Stimulated activated naive CD8-positive, alpha-beta T cell treated with anti-CD3 and anti-CD28 coated beads, Interleukin-15, Interleukin-2, amounts not matched to agents 100 ng/mL and 50 ng/mL, for 24 hours (primary cell): Measurements from ENCODE around the gene SLCO2B1.
"Not testable (repeated sequence)": the region's sequence is repeated elsewhere in the genome, so short reads cannot be mapped to it uniquely, and the experiment has no call there.

Experiments
- H3K27ac Mint-ChIP-seq: one replicate; pipeline ENCODE4 v1.8.0; 2021; ENCODE audit warnings: mild to moderate bottlenecking, mixed read lengths
- H3K27me3 Mint-ChIP-seq: one replicate; pipeline ENCODE4 v1.8.0; 2021; ENCODE audit warnings: mixed read lengths
- H3K36me3 Mint-ChIP-seq: one replicate; pipeline ENCODE4 v1.8.0; 2021; ENCODE audit warnings: low read depth, mixed read lengths
- H3K4me1 Mint-ChIP-seq: one replicate; pipeline ENCODE4 v1.8.0; 2021; ENCODE audit warnings: low read depth, mixed read lengths
- H3K4me3 Mint-ChIP-seq: one replicate; pipeline ENCODE4 v1.8.0; 2021; ENCODE audit warnings: mild to moderate bottlenecking, mixed read lengths
- H3K9me3 Mint-ChIP-seq: one replicate; pipeline ENCODE4 v1.8.0; 2021; ENCODE audit warnings: mixed read lengths

The SLCO2B1 gene

DNA sequence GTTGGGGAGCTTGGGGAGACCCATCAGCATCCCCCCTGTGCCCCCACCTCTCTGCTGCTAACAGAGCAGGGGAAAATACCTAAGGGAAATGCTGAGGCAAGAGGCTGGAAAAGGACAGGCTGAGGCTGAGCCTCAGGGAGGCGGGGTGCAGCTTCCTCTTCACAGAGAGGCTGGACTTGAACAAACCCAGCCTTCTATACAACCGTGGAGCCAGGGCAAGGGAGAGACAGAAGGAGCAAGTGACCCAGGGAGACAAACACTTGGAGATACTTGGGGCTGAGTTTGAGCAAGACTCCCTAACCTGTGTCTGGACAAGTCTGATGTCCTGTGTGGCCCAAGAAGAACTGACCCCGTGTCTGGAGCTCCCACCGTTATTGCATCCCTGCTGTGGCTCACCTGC lies at the start of gene SLCO2B1:
Gene SLCO2B1 (plus strand): TSS at position 229 of the 400 bp plus-strand sequence. CDS start 275 bp downstream, outside the sequence.
- H3K27me3 Mint-ChIP-seq = no peaks in the 10 kb centered on the region
- H3K4me3 Mint-ChIP-seq = no peak within 1 kb of the TSS
- H3K9me3 Mint-ChIP-seq = no peaks in the 10 kb centered on the region
- H3K27ac Mint-ChIP-seq = no peak within 1 kb of the TSS
- no peaks in the 10 kb centered on the region for H3K36me3 Mint-ChIP-seq
- no peaks in the 10 kb centered on the region for H3K4me1 Mint-ChIP-seq

DNA sequence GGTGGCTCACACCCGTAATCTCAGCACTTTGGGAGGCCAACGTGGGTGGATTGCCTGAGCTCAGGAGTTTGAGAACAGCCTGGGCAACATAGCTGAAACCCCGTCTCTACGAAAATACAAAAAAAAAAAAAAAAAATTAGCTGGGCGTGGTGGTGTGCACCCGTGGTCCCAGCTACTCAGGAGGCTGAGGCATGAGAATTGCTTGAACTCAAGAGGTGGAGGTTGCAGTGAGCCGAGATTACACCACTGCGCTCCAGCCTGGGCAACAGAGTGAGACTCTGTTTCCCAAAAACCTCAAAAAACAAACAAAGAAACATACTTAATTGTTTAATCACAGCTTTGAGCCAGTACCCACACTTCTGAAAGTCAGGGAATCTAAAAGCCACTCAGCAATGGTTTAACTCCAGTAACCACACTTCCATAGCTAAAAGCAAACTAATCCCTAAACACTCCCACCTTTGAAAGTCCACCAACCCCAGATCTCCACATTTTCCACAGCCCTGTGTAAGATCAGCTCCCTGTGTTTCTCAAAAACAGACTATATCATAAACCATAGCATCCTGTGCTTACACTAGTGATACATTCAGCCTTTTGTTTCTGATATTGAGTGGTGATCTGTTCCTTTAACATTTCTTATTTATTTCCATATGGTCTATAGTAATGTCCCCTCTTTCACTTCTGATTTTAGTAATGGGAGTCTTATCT lies 49.3 kb upstream of the SLCO2B1 start:
- H3K4me3 Mint-ChIP-seq = no peak overlapping the region
- peaks cover 35% of the 10 kb centered on the region for H3K27me3 Mint-ChIP-seq
- no peak overlapping the region for H3K27ac Mint-ChIP-seq
- H3K9me3 Mint-ChIP-seq = no peaks in the 10 kb centered on the region
- H3K4me1 Mint-ChIP-seq = peaks cover 29% of the 10 kb centered on the region
- no peaks in the 10 kb centered on the region for H3K36me3 Mint-ChIP-seq

DNA sequence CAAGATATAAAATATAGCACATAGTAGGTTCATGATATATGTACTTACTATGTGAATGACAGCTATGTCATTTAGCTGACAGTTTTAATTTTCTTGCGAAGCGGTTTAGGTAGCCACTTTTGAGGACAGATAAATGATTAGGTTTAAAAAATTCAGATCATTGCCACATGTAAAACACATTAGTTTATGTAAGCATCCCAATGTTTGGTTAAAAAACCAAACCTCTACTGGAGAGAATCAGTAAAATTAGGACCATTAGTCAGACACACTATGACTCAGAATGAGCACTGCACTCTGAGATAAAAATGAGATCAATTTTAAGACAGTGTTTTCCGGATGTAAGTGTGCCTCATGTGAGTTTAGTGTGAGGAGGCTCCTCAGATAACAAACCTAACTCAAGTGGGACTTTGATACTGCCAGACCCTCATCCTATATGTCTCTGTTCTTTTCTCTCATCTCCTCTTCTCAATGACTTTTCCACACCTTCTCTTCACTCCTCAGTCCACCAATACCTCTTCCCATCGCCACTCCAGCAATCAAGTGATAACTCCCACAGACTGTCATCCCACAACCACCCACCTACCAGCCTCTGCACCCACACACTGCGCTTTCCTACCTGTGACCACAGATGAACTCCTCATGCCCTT lies 47.4 kb upstream of the SLCO2B1 start:
- Mint-ChIP-seq H3K27me3 (peaks cover 31% of the 10 kb centered on the region), H3K4me1 (peaks cover 29% of the 10 kb centered on the region), H3K27ac (peak overlapping the region; percentile 4), H3K9me3 (no peaks in the 10 kb centered on the region), H3K4me3 (no peak overlapping the region), H3K36me3 (no peaks in the 10 kb centered on the region)

GRCh38 chr11:75105462-75105925 lies 45.4 kb upstream of the SLCO2B1 start:
- no peaks in the 10 kb centered on the region for H3K9me3 Mint-ChIP-seq
- no peaks in the 10 kb centered on the region for H3K36me3 Mint-ChIP-seq
- H3K4me3 Mint-ChIP-seq = no peak overlapping the region
- peaks cover 21% of the 10 kb centered on the region for H3K4me1 Mint-ChIP-seq
- H3K27ac Mint-ChIP-seq = no peak overlapping the region
- peaks cover 28% of the 10 kb centered on the region for H3K27me3 Mint-ChIP-seq

DNA sequence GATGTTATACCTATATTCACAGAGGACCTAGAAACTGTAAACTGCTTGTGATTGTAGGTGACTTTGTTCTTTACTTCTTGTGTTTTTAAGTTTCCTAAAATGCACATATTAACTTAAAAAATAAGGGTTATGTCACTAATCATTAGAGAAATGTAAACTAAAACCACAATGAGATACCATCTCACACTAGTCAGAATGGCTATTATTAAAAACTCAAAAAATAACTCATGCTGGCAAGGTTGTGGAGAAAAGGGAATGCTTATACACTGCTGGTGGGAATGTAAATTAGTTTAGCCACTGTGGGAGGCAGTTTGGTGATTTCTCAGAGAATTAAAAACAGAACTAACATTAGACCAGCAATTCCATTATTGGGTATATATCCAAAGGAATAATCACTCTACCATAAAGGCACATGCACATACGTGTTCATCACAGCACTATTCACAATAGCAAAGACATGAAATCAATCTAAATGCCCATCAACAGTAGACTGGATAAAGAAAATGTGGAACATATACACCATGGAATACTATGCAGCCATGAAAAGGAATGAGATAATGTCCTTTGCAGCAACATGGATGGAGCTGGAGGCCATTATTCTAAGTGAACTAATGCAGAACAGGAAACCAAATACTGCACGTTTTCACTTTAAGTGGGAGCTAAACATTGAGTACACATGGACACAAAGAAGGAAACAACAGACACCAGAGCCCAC lies 44.8 kb upstream of the SLCO2B1 start:
- Mint-ChIP-seq H3K4me1 (peaks cover 18% of the 10 kb centered on the region), H3K27me3 (peaks cover 29% of the 10 kb centered on the region)
- not testable (repeated sequence) for H3K27ac Mint-ChIP-seq, H3K4me3 Mint-ChIP-seq, H3K36me3 Mint-ChIP-seq, H3K9me3 Mint-ChIP-seq

DNA sequence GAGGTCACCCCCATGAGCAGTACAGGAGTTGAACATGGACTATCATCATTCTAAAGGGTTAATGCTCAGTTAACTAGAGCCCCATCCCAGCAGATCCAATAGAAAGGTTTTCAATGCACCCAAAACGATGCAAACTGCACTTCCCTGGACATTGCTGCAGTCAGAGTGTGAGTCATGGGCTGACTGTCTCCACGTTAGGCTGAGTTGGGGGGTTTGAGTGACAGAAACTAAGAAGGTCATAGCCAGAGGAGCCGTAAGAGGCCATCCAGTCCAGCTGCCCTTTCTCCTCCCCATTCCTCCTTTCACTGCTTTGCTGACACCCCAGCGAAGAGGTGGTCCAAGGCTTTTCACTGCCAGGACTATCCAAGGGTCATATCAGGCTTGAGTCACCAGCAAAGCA lies 43.7 kb upstream of the SLCO2B1 start:
- no peak overlapping the region for H3K27ac Mint-ChIP-seq

DNA sequence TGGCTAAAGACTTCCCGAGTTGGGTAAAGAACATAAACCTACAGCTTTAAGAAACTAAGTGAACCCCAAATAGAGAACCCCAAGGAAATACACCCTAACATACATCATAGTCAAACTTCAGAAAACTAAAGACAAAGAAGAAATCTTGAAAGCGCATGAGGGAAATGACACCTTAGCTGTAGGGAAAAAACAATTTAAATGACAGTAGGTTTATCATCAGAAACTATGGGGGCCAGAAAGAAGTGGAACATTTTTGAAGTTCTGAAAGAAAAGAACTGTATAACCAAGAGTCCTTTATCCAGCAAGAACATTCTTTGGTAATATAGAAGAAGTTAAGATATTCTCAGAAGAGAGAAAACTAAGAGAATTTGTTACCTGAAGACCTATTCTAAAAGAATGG lies 38.7 kb upstream of the SLCO2B1 start:
- Mint-ChIP-seq H3K36me3 (no peaks in the 10 kb centered on the region), H3K27ac (no peak overlapping the region), H3K4me3 (no peak overlapping the region), H3K9me3 (peaks cover 20% of the 10 kb centered on the region), H3K4me1 (no peaks in the 10 kb centered on the region), H3K27me3 (peaks cover 33% of the 10 kb centered on the region)

More for the DNA sequence above, 43.7 kb upstream of the SLCO2B1 start:
- peaks cover 11% of the 10 kb centered on the region for H3K9me3 Mint-ChIP-seq
- H3K4me1 Mint-ChIP-seq = peaks cover 12% of the 10 kb centered on the region
- H3K4me3 Mint-ChIP-seq = no peak overlapping the region
- H3K27me3 Mint-ChIP-seq = peaks cover 28% of the 10 kb centered on the region
- H3K36me3 Mint-ChIP-seq = no peaks in the 10 kb centered on the region

- peaks cover 20% of the 10 kb centered on the region for H3K9me3 Mint-ChIP-seq
- no peaks in the 10 kb centered on the region for H3K36me3 Mint-ChIP-seq
- no peak overlapping the region for H3K27ac Mint-ChIP-seq
- no peaks in the 10 kb centered on the region for H3K4me1 Mint-ChIP-seq
- peaks cover 38% of the 10 kb centered on the region for H3K27me3 Mint-ChIP-seq
- H3K4me3 Mint-ChIP-seq = no peak overlapping the region
Observed at GRCh38 chr11:75113030-75113429, 37.9 kb upstream of the SLCO2B1 start.

GRCh38 chr11:75114465-75114864 lies 36.4 kb upstream of the SLCO2B1 start:
- Mint-ChIP-seq H3K4me1 (no peaks in the 10 kb centered on the region), H3K27ac (no peak overlapping the region), H3K36me3 (no peaks in the 10 kb centered on the region), H3K4me3 (no peak overlapping the region), H3K9me3 (peaks cover 20% of the 10 kb centered on the region), H3K27me3 (peaks cover 48% of the 10 kb centered on the region)

GRCh38 chr11:75118577-75118976 lies 32.3 kb upstream of the SLCO2B1 start:
- no peak overlapping the region for H3K4me3 Mint-ChIP-seq

GRCh38 chr11:75126564-75126963 lies 24.3 kb upstream of the SLCO2B1 start:
- Mint-ChIP-seq H3K36me3 (no peaks in the 10 kb centered on the region), H3K4me1 (no peaks in the 10 kb centered on the region), H3K4me3 (no peak overlapping the region), H3K27me3 (peaks cover 38% of the 10 kb centered on the region), H3K9me3 (no peaks in the 10 kb centered on the region), H3K27ac (no peak overlapping the region)

More at GRCh38 chr11:75118577-75118976, 32.3 kb upstream of the SLCO2B1 start:
- Mint-ChIP-seq H3K27ac (no peak overlapping the region), H3K36me3 (no peaks in the 10 kb centered on the region), H3K4me1 (no peaks in the 10 kb centered on the region), H3K9me3 (peaks cover 9% of the 10 kb centered on the region), H3K27me3 (peaks cover 45% of the 10 kb centered on the region)

DNA sequence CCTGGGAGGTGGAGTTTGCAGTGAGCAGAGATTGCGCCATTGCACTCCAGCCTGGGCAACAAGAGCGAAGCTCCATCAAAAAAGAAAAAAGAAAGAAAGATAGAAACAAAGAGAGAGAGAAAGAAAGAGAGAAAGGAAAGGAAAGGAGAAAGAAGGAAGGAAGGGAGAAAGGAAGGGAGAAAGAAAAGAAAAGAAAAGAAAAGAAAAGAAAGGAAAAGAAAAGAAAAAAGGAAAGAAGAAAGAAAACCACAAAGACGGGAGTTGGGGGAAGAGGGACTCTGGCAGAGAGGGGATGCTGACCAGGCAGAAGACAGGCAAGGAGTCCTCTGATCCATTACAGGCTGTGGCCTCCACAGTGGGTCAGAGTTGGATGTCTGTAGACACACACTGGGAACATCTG lies 18.8 kb upstream of the SLCO2B1 start:
- Mint-ChIP-seq H3K36me3 (no peaks in the 10 kb centered on the region), H3K4me3 (no peak overlapping the region), H3K27ac (no peak overlapping the region), H3K9me3 (no peaks in the 10 kb centered on the region), H3K4me1 (no peaks in the 10 kb centered on the region), H3K27me3 (peaks cover 42% of the 10 kb centered on the region)

GRCh38 chr11:75133976-75134375 lies 16.9 kb upstream of the SLCO2B1 start:
- Mint-ChIP-seq H3K27me3 (peaks cover 32% of the 10 kb centered on the region), H3K27ac (no peak overlapping the region), H3K9me3 (no peaks in the 10 kb centered on the region), H3K4me1 (no peaks in the 10 kb centered on the region), H3K36me3 (no peaks in the 10 kb centered on the region), H3K4me3 (no peak overlapping the region)

DNA sequence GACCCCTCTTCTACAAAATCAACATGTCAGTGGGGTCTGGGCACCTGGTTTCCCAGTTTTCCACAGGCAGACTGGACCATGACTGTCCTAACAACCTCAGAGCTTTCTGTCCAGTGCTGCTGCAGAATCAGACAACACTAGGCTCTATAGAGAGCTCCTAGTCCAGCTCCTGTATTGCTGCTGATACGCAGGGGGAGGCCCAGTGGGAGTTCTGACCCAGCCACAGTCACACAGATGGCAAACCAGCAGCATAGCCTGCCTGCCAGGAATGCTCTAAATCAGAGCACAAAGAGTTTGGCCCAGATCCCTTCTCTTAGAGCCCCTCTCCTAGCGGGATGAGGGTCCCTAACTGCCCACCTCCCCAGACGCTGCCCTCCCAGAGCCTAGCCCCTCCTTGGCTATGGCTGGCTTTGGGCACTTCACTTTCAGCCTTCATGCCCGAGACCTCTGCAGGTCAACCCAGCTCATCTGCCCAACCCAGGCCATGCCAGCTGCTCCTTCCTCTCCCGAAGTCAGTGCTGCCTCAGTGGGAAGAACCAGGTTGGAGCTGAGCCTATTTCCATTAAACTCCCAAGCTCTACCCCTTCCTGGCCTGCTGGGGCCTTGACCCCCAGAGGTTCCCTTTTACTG lies 15.8 kb upstream of the SLCO2B1 start:
- H3K9me3 Mint-ChIP-seq = no peaks in the 10 kb centered on the region
- H3K4me1 Mint-ChIP-seq = no peaks in the 10 kb centered on the region
- no peak overlapping the region for H3K4me3 Mint-ChIP-seq
- no peak overlapping the region for H3K27ac Mint-ChIP-seq
- H3K36me3 Mint-ChIP-seq = no peaks in the 10 kb centered on the region
- H3K27me3 Mint-ChIP-seq = peaks cover 28% of the 10 kb centered on the region

- H3K36me3 Mint-ChIP-seq = no peaks in the 10 kb centered on the region
- no peaks in the 10 kb centered on the region for H3K4me1 Mint-ChIP-seq
- no peaks in the 10 kb centered on the region for H3K9me3 Mint-ChIP-seq
- no peak overlapping the region for H3K4me3 Mint-ChIP-seq
- H3K27ac Mint-ChIP-seq = no peak overlapping the region
- peaks cover 27% of the 10 kb centered on the region for H3K27me3 Mint-ChIP-seq
Observed at GRCh38 chr11:75135651-75136050, 15.3 kb upstream of the SLCO2B1 start.
